NCI-H524 treated with DMSO at 0.1 percent for 48 hours (cell line): Measurements from ENCODE around the gene TMEM100.

Experiments used
- DNase-seq: peaks from one replicate; lab custom pipeline; 2025; lab: John Stamatoyannopoulos, UW

The TMEM100 gene

GRCh38 chr17:55722742-55723487 lies at the start of gene TMEM100:
Gene TMEM100 (minus strand): TSS chr17:55722864. CDS start chr17:55721070, 1,794 bp downstream.
- DNase-seq = no peak

- DNase-seq = no peak
These were observed 49.4 kb upstream of the TMEM100 start for GRCh38 chr17:55772086-55772485.

- DNase-seq = peak; percentile 24
These were observed 47.7 kb upstream of the TMEM100 start for GRCh38 chr17:55770196-55770870.

GRCh38 chr17:55769625-55770000 lies 46.9 kb upstream of the TMEM100 start:
- DNase-seq = peak; percentile 79

- DNase-seq = no peak
These were observed 46.4 kb upstream of the TMEM100 start for GRCh38 chr17:55768936-55769624.

- DNase-seq = no peak
These were observed 42.8 kb upstream of the TMEM100 start for GRCh38 chr17:55765472-55765871.

GRCh38 chr17:55764610-55765009 lies 41.9 kb upstream of the TMEM100 start:
- no peak for DNase-seq

- no peak for DNase-seq
These were observed 41.2 kb upstream of the TMEM100 start for GRCh38 chr17:55763856-55764255.

- no peak for DNase-seq
These were observed 39.6 kb upstream of the TMEM100 start for GRCh38 chr17:55762086-55762858.

- no peak for DNase-seq
These were observed 38.1 kb upstream of the TMEM100 start for GRCh38 chr17:55760643-55761355.

GRCh38 chr17:55758171-55758570 lies 35.5 kb upstream of the TMEM100 start:
- DNase-seq = peak; percentile 34

GRCh38 chr17:55757659-55758058 lies 35.0 kb upstream of the TMEM100 start:
- DNase-seq = no peak

GRCh38 chr17:55756689-55757088 lies 34.0 kb upstream of the TMEM100 start:
- no peak for DNase-seq

GRCh38 chr17:55751720-55752250 lies 29.1 kb upstream of the TMEM100 start:
- DNase-seq = no peak

- DNase-seq = peak; percentile 77
These were observed 28.3 kb upstream of the TMEM100 start, which contains the start of gene PCTP for GRCh38 chr17:55750750-55751657. Gene PCTP (plus strand): TSS chr17:55751051. CDS start chr17:55751104, 53 bp downstream.

GRCh38 chr17:55749985-55750384 lies 27.3 kb upstream of the TMEM100 start:
- no peak for DNase-seq

- no peak for DNase-seq
These were observed 26.2 kb upstream of the TMEM100 start for GRCh38 chr17:55748841-55749240.

GRCh38 chr17:55747209-55747608 lies 24.5 kb upstream of the TMEM100 start:
- no peak for DNase-seq

GRCh38 chr17:55746466-55746865 lies 23.8 kb upstream of the TMEM100 start:
- DNase-seq = no peak

- DNase-seq = no peak
These were observed 22.6 kb upstream of the TMEM100 start for GRCh38 chr17:55745258-55745657.
